OCI-LY1 (cell line): Measurements from ENCODE around the gene MLLT1.

ENCODE experiments used
- H2AFZ ChIP-seq: fragments of 200-600 bp; sonication (generic), shearing (Covaris generic); 2 replicates; pipeline ENCODE4 v1.6.0; 2014; ENCODE audit warnings: antibody characterized with exemption, mild to moderate bottlenecking, low read length
- H3F3A ChIP-seq: fragments of 200-600 bp; sonication (generic), shearing (Covaris generic); 2 replicates; pipeline ENCODE4 v1.6.0; 2014; ENCODE audit warnings: mild to moderate bottlenecking, antibody characterized with exemption, low read length, moderate library complexity; ENCODE audit not compliant: insufficient read depth
- H3K27ac ChIP-seq: fragments of 200-600 bp; sonication (generic); 2 replicates; pipeline ENCODE4 v1.5.1; 2014; ENCODE audit warnings: low read length, mixed run types, mild to moderate bottlenecking, low read depth; ENCODE audit not compliant: poor library complexity, severe bottlenecking
- H3K27me3 ChIP-seq: fragments of 200-600 bp; sonication (generic); 2 replicates; pipeline ENCODE4 v1.6.0; 2014; ENCODE audit warnings: antibody characterized with exemption, mild to moderate bottlenecking, low read length, moderate library complexity; ENCODE audit not compliant: insufficient read depth
- H3K36me3 ChIP-seq: fragments of 200-600 bp; sonication (generic); 2 replicates; pipeline ENCODE4 v1.6.1; 2014; ENCODE audit warnings: mild to moderate bottlenecking, antibody characterized with exemption, low read length, moderate library complexity, mixed read lengths; ENCODE audit not compliant: insufficient read depth
- H3K4me1 ChIP-seq: fragments of 200-600 bp; sonication (generic); 2 replicates; pipeline ENCODE4 v1.5.1; 2014; ENCODE audit warnings: mild to moderate bottlenecking, low read length, moderate library complexity; ENCODE audit not compliant: insufficient read depth, severe bottlenecking
- H3K4me2 ChIP-seq: fragments of 200-600 bp; sonication (generic), shearing (Covaris generic); 2 replicates; pipeline ENCODE4 v1.6.1; 2014; ENCODE audit warnings: low read length
- H3K4me3 ChIP-seq: fragments of 200-600 bp; sonication (generic); 2 replicates; pipeline ENCODE4 v1.5.1; 2014; ENCODE audit warnings: low read length, low read depth, mild to moderate bottlenecking, mixed read lengths; ENCODE audit not compliant: poor library complexity, severe bottlenecking
- H3K79me2 ChIP-seq: fragments of 200-600 bp; shearing (Covaris generic); 2 replicates; pipeline ENCODE4 v1.6.1; 2016; ENCODE audit warnings: mixed run types, low read length, mixed read lengths; ENCODE audit not compliant: insufficient read depth
- H3K9ac ChIP-seq: fragments of 200-600 bp; sonication (generic), shearing (Covaris generic); 2 replicates; pipeline ENCODE4 v1.6.1; 2014; ENCODE audit warnings: mild to moderate bottlenecking, low read length, mixed read lengths
- H3K9me2 ChIP-seq: fragments of 200-600 bp; sonication (generic), shearing (Covaris generic); 2 replicates; pipeline ENCODE4 v1.6.1; 2014; ENCODE audit warnings: low read depth, mild to moderate bottlenecking, low read length, mixed read lengths
- H3K9me3 ChIP-seq: fragments of 200-600 bp; shearing (Covaris generic); 2 replicates; pipeline ENCODE4 v1.6.1; 2014; ENCODE audit warnings: low read length, mixed read lengths
- H4K20me1 ChIP-seq: fragments of 200-600 bp; sonication (generic), shearing (Covaris generic); 2 replicates; pipeline ENCODE4 v1.6.0; 2016; ENCODE audit warnings: mild to moderate bottlenecking, low read length; ENCODE audit not compliant: insufficient read depth
- EZH2 ChIP-seq: fragments of 200-600 bp; sonication (generic), shearing (Covaris generic); IDR thresholded peaks from 2 replicates; pipeline ENCODE4 v1.8.0; 2017; ENCODE audit warnings: borderline replicate concordance, mixed run types, mild to moderate bottlenecking, antibody characterized with exemption, low read length, moderate library complexity, mixed read lengths
- TF ChIP-seq, protein P1 (sequence below): fragments of 200-600 bp; sonication (generic), shearing (Covaris generic); IDR thresholded peaks from 2 replicates; pipeline ENCODE4 v1.5.1; 2017; ENCODE audit warnings: mild to moderate bottlenecking, antibody characterized with exemption, low read length, moderate library complexity, mixed read lengths

MLLT1 gene

DNA sequence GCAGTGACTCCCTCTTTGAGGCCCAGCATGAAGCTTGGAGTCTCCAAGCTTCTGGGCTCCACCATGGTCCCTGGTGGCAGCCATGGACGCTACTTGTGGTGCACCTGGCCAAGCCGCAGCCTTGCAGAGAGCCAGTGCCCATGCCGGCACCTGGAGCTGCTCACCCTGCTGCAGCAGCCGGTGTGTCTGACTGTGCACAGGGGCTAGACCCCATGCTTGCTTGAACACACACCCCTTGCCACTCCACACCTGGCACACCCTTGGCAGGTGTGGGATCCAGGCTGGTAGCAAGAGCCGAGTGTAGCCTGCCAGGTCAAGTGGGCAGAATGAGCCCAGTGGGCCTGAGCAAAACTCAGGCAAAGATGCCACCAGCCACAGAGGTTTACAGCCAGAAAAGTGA lies 18.6 kb upstream of the MLLT1 start:
- no peaks in the 10 kb centered on the region for H3K9me2 ChIP-seq
- no peak overlapping the region for H3K9ac ChIP-seq
- no peaks in the 10 kb centered on the region for H4K20me1 ChIP-seq
- H3K79me2 ChIP-seq = no peaks in the 10 kb centered on the region
- no peak overlapping the region for H3K27ac ChIP-seq
- H2AFZ ChIP-seq = no peak overlapping the region
- TF ChIP-seq EZH2 = no peak
- TF ChIP-seq, protein P1, sequence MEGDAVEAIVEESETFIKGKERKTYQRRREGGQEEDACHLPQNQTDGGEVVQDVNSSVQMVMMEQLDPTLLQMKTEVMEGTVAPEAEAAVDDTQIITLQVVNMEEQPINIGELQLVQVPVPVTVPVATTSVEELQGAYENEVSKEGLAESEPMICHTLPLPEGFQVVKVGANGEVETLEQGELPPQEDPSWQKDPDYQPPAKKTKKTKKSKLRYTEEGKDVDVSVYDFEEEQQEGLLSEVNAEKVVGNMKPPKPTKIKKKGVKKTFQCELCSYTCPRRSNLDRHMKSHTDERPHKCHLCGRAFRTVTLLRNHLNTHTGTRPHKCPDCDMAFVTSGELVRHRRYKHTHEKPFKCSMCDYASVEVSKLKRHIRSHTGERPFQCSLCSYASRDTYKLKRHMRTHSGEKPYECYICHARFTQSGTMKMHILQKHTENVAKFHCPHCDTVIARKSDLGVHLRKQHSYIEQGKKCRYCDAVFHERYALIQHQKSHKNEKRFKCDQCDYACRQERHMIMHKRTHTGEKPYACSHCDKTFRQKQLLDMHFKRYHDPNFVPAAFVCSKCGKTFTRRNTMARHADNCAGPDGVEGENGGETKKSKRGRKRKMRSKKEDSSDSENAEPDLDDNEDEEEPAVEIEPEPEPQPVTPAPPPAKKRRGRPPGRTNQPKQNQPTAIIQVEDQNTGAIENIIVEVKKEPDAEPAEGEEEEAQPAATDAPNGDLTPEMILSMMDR = no peak
- no peaks in the 10 kb centered on the region for H3K4me1 ChIP-seq
- 0 out of 2 replicates have a peak, but pooled peaks cover 5% of the 10 kb centered on the region for H3K9me3 ChIP-seq
- H3F3A ChIP-seq = no peaks in the 10 kb centered on the region
- H3K36me3 ChIP-seq = no peaks in the 10 kb centered on the region; the same call in 1 of the 2 replicates
- no peaks in the 10 kb centered on the region; the same call in 1 of the 2 replicates for H3K27me3 ChIP-seq
- H3K4me3 ChIP-seq = no peak overlapping the region
- no peak overlapping the region for H3K4me2 ChIP-seq

DNA sequence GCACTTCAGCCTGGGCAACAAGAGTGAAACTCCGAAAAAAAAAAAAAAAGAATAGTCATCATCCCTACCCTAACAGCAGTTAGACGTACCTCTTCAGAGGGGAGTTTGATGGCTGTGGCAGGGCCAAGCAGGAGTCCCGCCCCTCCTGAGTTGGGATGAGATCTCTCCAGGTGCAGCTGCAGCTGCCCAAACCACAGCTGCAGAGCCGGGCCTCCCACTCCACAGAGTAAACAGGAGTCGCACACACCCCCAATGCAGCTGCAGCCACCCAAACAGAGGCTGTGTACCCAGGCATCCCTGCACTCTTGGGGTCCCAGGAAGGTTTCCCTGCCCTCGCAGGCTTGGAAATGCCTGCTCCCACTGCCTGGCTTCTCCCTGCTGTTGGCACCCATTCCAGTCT lies 17.4 kb upstream of the MLLT1 start:
- H2AFZ ChIP-seq = no peak overlapping the region
- no peak overlapping the region for H3K9ac ChIP-seq
- no peaks in the 10 kb centered on the region for H3K9me2 ChIP-seq
- no peaks in the 10 kb centered on the region for H4K20me1 ChIP-seq
- H3K36me3 ChIP-seq = no peaks in the 10 kb centered on the region; the same call in 1 of the 2 replicates
- no peaks in the 10 kb centered on the region; the same call in 1 of the 2 replicates for H3K27me3 ChIP-seq
- no peak overlapping the region for H3K4me2 ChIP-seq
- no peak overlapping the region for H3K27ac ChIP-seq
- no peaks in the 10 kb centered on the region for H3F3A ChIP-seq
- H3K4me3 ChIP-seq = no peak overlapping the region
- H3K79me2 ChIP-seq = no peaks in the 10 kb centered on the region
- no peaks in the 10 kb centered on the region for H3K4me1 ChIP-seq
- TF ChIP-seq, protein P1 = no peak
- TF ChIP-seq EZH2 = no peak
- peaks cover 10% of the 10 kb centered on the region for H3K9me3 ChIP-seq

DNA sequence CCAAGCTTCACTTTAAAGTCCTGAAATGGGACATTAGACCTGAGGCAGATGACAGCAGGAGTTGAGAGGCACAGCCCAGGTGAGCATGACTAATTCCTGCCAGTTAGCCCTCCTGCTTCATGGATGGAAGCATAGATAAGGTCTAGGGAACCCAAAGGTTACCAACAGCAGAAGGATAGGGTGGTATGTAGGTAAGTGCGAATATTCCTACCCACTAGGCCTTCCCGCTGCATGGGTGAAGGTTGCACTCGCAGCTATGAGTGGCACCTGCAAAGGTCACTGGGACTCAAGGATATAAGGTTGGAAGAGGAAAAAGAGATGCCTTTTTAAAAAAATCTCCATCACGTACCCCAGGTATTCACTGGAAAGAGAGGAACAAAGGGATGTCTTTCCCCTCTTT lies 12.2 kb upstream of the MLLT1 start:
- no peak overlapping the region for H3K4me3 ChIP-seq

More for the DNA sequence above, 12.2 kb upstream of the MLLT1 start:
- Histone ChIP-seq H3K36me3 (no peaks in the 10 kb centered on the region), H2AFZ (no peak overlapping the region), H3K9me3 (peaks cover 26% of the 10 kb centered on the region), H3K27me3 (no peaks in the 10 kb centered on the region; the same call in 1 of the 2 replicates), H3K79me2 (no peaks in the 10 kb centered on the region), H4K20me1 (no peaks in the 10 kb centered on the region), H3K9ac (no peak overlapping the region), H3K4me1 (no peaks in the 10 kb centered on the region), H3K9me2 (no peaks in the 10 kb centered on the region), H3K27ac (no peak overlapping the region), H3K4me2 (no peak overlapping the region), H3F3A (no peaks in the 10 kb centered on the region)
- TF ChIP-seq, protein P1 = no peak
